Measurements from ENCODE around the gene CCL4L2. TPM values are rescaled to one million over a fixed set of nuclear protein-coding genes. Genes with fewer than 3 reads are reported as not detected.
"Not testable (repeated sequence)": the region's sequence is repeated elsewhere in the genome, so short reads cannot be mapped to it uniquely, and the experiment has no call there.

CCL4L2 gene
- polyA plus RNA-seq, 1 of the 3 experiments (the other 2 are of a cell fraction): not detected

- no peaks in the 10 kb centered on the region for H3K4me1 ChIP-seq (ENCODE audit: control insufficient read depth in 1 of 2, insufficient read depth in 2 of 2, low read depth in 1 of 2, low read length in 1 of 2)
- H2AFZ ChIP-seq (ENCODE audit: low read depth): no peak overlapping the region
- TF ChIP-seq ZBTB33 (IDR thresholded peaks at IDR 0.05; ENCODE audit: borderline replicate concordance, low read depth) (no peak), GABPA (IDR thresholded peaks at IDR 0.05; ENCODE audit: low read depth) (no peak), NRF1 (IDR thresholded peaks at IDR 0.05; ENCODE audit: low read depth, low read length) (no peak)
- H4K20me1 ChIP-seq (ENCODE audit: insufficient read depth): no peaks in the 10 kb centered on the region
- no peak for DNase-seq
- POLR2A ChIA-PET: no interaction called here
- no peaks in the 10 kb centered on the region for H3K9me3 ChIP-seq
- no peaks in the 10 kb centered on the region for H3K79me2 ChIP-seq (ENCODE audit: insufficient read depth)
- H3K27ac ChIP-seq (ENCODE audit: low read depth in 2 of 2, low read length in 1 of 2): no peak overlapping the region
- H3K9me2 ChIP-seq: no peaks in the 10 kb centered on the region
- H3K9ac ChIP-seq: no peak overlapping the region
- no peak overlapping the region for H3K4me3 ChIP-seq (ENCODE audit: low read depth in 2 of 2, low read length in 1 of 2)
- no peak overlapping the region for H3K4me2 ChIP-seq
- H3K27me3 ChIP-seq (ENCODE audit: insufficient read depth): peaks cover 24% of the 10 kb centered on the region; the same call in 1 of the 2 replicates
- CTCF ChIA-PET: no interaction called here
- H3K36me3 ChIP-seq (replicated peaks in 1 of 2; ENCODE audit: control insufficient read depth in 1 of 2, insufficient read depth in 2 of 2, low read length in 1 of 2): no peaks in the 10 kb centered on the region
- no peaks in the 10 kb centered on the region for H3F3A ChIP-seq (replicated peaks; ENCODE audit: insufficient read depth)
Measured at GRCh38 chr17:36214918-36215317, 4.1 kb downstream of the CCL4L2 start.

DNA sequence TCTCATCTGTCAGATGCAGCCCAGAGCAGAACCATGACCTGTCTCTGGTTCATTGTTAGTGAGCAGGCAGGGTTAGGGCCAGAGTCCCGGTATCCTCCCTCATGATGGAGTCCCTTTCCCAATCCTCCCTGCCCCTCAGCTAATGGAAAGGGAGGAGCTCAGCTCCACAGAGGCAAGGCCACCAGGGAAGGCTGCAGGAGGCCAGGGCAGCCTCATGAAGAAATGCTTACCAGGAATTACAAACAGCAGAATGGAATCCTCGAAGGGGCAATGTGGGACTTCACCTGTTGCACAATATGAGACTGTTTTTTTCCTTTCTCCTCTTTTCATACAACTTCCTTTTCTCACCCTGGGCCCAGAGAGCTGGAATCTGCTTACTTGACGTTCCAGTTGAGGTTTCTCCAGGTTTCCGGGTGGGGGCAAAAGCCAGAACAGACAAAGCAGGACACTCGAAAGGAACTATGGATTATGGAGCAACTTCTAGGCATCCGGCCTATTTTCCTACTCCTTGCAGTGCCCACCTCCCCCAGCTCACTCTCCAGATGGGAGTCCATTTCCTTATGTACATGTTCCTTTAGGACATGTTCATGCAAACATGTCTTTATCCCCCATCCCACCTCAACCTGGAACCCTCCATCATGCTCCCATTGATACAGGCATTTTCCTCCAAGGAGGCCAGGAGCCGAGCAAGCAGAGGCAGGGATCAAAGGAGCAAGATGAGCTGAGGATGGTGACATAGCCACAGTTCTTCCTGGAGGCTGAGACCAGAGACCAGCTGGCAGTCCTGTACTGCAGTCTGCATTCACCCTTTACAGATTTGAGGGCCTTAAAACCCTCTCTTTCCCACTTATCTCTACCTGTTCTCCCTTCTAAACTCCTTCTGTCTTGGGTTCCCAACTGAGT, 4.8 kb downstream of the CCL4L2 start:
- H3K9me2 ChIP-seq; H3K36me3 ChIP-seq (replicated peaks in 1 of 2; ENCODE audit: control insufficient read depth in 1 of 2, insufficient read depth in 2 of 2, low read length in 1 of 2); DNase-seq; H3K9me3 ChIP-seq; CTCF ChIA-PET; H3K4me1 ChIP-seq (ENCODE audit: control insufficient read depth in 1 of 2, insufficient read depth in 2 of 2, low read depth in 1 of 2, low read length in 1 of 2); H2AFZ ChIP-seq (ENCODE audit: low read depth); H4K20me1 ChIP-seq (ENCODE audit: insufficient read depth); H3K4me3 ChIP-seq (ENCODE audit: low read depth in 2 of 2, low read length in 1 of 2); H3K79me2 ChIP-seq (ENCODE audit: insufficient read depth); H3K9ac ChIP-seq; POLR2A ChIA-PET; H3K4me2 ChIP-seq; H3K27ac ChIP-seq (ENCODE audit: low read depth in 2 of 2, low read length in 1 of 2); H3F3A ChIP-seq (replicated peaks; ENCODE audit: insufficient read depth): not testable (repeated sequence)
- 4% methylated on average over 7 of the region's 7 CpGs for WGBS (ENCODE audit: low lambda C conversion rate)
- peaks cover 23% of the 10 kb centered on the region; the same call in 1 of the 2 replicates for H3K27me3 ChIP-seq (ENCODE audit: insufficient read depth)

GRCh38 chr17:36219556-36219955, 8.7 kb downstream of the CCL4L2 start:
- H3K9ac ChIP-seq; H3K27ac ChIP-seq (ENCODE audit: low read depth in 2 of 2, low read length in 1 of 2); H3F3A ChIP-seq (replicated peaks; ENCODE audit: insufficient read depth); H3K4me1 ChIP-seq (ENCODE audit: control insufficient read depth in 1 of 2, insufficient read depth in 2 of 2, low read depth in 1 of 2, low read length in 1 of 2); H3K27me3 ChIP-seq (ENCODE audit: insufficient read depth); H3K4me2 ChIP-seq; POLR2A ChIA-PET; H4K20me1 ChIP-seq (ENCODE audit: insufficient read depth); H3K36me3 ChIP-seq (replicated peaks in 1 of 2; ENCODE audit: control insufficient read depth in 1 of 2, insufficient read depth in 2 of 2, low read length in 1 of 2); DNase-seq; H3K9me3 ChIP-seq; H3K9me2 ChIP-seq; CTCF ChIA-PET; H2AFZ ChIP-seq (ENCODE audit: low read depth); H3K4me3 ChIP-seq (ENCODE audit: low read depth in 2 of 2, low read length in 1 of 2); H3K79me2 ChIP-seq (ENCODE audit: insufficient read depth): not testable (repeated sequence)
- WGBS (ENCODE audit: low lambda C conversion rate): 0% methylated on average over 1 of the region's 1 CpG

DNA sequence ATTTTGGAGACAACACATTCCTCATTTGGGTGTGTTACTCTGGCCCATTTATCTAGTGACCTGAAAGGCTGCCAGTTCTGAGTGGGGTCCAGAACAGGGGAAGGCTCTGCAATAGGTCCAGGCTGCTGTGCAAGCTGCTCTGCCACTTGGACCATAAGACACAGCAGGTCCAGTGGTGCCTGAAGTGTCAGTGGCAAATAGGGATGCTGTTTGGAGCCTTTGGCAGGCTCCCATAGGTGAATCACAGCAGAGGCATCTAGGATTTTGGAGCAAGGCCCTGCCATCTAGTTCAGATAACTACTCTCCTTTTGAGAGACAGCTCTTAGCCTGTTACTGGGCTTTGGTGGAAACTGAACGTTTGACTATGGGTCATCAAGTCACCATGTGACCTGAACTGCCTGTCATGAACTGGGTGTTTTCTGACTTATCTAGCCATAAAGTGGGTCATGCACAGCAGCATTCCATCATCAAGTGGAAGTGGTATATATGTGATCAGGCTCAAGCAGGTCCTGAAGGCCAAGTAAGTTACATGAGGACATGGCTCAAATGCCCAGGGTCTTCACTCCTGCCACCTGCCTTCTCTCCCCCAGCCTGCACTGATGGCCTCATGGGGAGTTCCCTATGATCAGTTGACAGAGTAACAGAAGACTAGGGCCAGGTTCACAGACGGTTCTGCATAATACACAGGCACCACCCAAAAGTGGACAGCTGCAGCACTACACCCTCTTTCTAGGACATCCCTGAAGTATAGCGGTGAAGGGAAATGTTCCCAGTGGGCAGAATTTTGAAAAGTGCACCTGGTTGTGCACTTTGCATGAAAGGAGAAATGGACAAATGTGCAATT, 10.1 kb downstream of the CCL4L2 start:
- H3K27ac ChIP-seq (ENCODE audit: low read depth in 2 of 2, low read length in 1 of 2); DNase-seq; H3K27me3 ChIP-seq (ENCODE audit: insufficient read depth); H3K9me3 ChIP-seq; H3K4me2 ChIP-seq; H3F3A ChIP-seq (replicated peaks; ENCODE audit: insufficient read depth); H3K4me1 ChIP-seq (ENCODE audit: control insufficient read depth in 1 of 2, insufficient read depth in 2 of 2, low read depth in 1 of 2, low read length in 1 of 2); H3K36me3 ChIP-seq (replicated peaks in 1 of 2; ENCODE audit: control insufficient read depth in 1 of 2, insufficient read depth in 2 of 2, low read length in 1 of 2); H4K20me1 ChIP-seq (ENCODE audit: insufficient read depth); H3K9me2 ChIP-seq; H3K4me3 ChIP-seq (ENCODE audit: low read depth in 2 of 2, low read length in 1 of 2); CTCF ChIA-PET; H3K9ac ChIP-seq; H2AFZ ChIP-seq (ENCODE audit: low read depth); POLR2A ChIA-PET; H3K79me2 ChIP-seq (ENCODE audit: insufficient read depth): not testable (repeated sequence)
- WGBS (ENCODE audit: low lambda C conversion rate): 2% methylated on average over 3 of the region's 3 CpGs

GRCh38 chr17:36221581-36222100, 10.8 kb downstream of the CCL4L2 start:
- CTCF ChIA-PET; H3K36me3 ChIP-seq (replicated peaks in 1 of 2; ENCODE audit: control insufficient read depth in 1 of 2, insufficient read depth in 2 of 2, low read length in 1 of 2); H3K4me1 ChIP-seq (ENCODE audit: control insufficient read depth in 1 of 2, insufficient read depth in 2 of 2, low read depth in 1 of 2, low read length in 1 of 2); H3K9me2 ChIP-seq; H3F3A ChIP-seq (replicated peaks; ENCODE audit: insufficient read depth); H3K4me3 ChIP-seq (ENCODE audit: low read depth in 2 of 2, low read length in 1 of 2); POLR2A ChIA-PET; H3K27me3 ChIP-seq (ENCODE audit: insufficient read depth); H3K27ac ChIP-seq (ENCODE audit: low read depth in 2 of 2, low read length in 1 of 2); H3K9me3 ChIP-seq; H3K79me2 ChIP-seq (ENCODE audit: insufficient read depth); H4K20me1 ChIP-seq (ENCODE audit: insufficient read depth); H2AFZ ChIP-seq (ENCODE audit: low read depth); DNase-seq; H3K9ac ChIP-seq; H3K4me2 ChIP-seq: not testable (repeated sequence)
- 3% methylated on average over 4 of the region's 4 CpGs for WGBS (ENCODE audit: low lambda C conversion rate)

Measured in SK-N-SH (cell line).